Activated naive CD8-positive, alpha-beta T cell treated with anti-CD3 and anti-CD28 coated beads, Interleukin-2, amount 10 ng/mL, durations not matched to agents 7 days and 5 days (primary cell): ENCODE data around the gene MSI1. TPM values are rescaled to one million over a fixed set of nuclear protein-coding genes. Genes with fewer than 3 reads are reported as not detected.

Experiments used
- ATAC-seq: fragments of 150-1000 bp; cut with Tn5 transposase; one replicate; pipeline ENCODE4 v1.10.0; 2021; ENCODE audit warnings: low read depth, moderate library complexity
- POLR2A ChIA-PET: fragments of 350-600 bp; sonication (Branson Sonifier 250); formaldehyde crosslinking; loops from one replicate; lab custom pipeline; 2021; ENCODE audit warnings: antibody characterized with exemption; lab: Charles Lee
- DNase-seq: peaks from one replicate; pipeline ENCODE4 v3.0.0; 2021
- H3K27ac Mint-ChIP-seq: one replicate; pipeline ENCODE4 v1.8.0; 2022; ENCODE audit warnings: mild to moderate bottlenecking, mixed read lengths
- H3K27me3 Mint-ChIP-seq: one replicate; pipeline ENCODE4 v1.8.0; 2022; ENCODE audit warnings: mild to moderate bottlenecking, moderate library complexity, mixed read lengths
- H3K36me3 Mint-ChIP-seq: one replicate; pipeline ENCODE4 v1.8.0; 2021; ENCODE audit warnings: mild to moderate bottlenecking, mixed read lengths
- H3K4me1 Mint-ChIP-seq: one replicate; pipeline ENCODE4 v1.8.0; 2021; ENCODE audit warnings: mixed read lengths
- H3K4me3 Mint-ChIP-seq: one replicate; pipeline ENCODE4 v1.8.0; 2022; ENCODE audit warnings: mild to moderate bottlenecking, moderate library complexity, mixed read lengths
- H3K9me3 Mint-ChIP-seq: one replicate; pipeline ENCODE4 v1.8.0; 2021; ENCODE audit warnings: mixed read lengths
- total RNA-seq, 2 experiments: library from RNA; stranded (reverse); gene quantifications; one replicate each; pipeline ENCODE4 v1.2.3, GENCODE V29; 2021

The MSI1 gene
- total RNA-seq, 2 experiments from 2014 or later, result not detected

DNA sequence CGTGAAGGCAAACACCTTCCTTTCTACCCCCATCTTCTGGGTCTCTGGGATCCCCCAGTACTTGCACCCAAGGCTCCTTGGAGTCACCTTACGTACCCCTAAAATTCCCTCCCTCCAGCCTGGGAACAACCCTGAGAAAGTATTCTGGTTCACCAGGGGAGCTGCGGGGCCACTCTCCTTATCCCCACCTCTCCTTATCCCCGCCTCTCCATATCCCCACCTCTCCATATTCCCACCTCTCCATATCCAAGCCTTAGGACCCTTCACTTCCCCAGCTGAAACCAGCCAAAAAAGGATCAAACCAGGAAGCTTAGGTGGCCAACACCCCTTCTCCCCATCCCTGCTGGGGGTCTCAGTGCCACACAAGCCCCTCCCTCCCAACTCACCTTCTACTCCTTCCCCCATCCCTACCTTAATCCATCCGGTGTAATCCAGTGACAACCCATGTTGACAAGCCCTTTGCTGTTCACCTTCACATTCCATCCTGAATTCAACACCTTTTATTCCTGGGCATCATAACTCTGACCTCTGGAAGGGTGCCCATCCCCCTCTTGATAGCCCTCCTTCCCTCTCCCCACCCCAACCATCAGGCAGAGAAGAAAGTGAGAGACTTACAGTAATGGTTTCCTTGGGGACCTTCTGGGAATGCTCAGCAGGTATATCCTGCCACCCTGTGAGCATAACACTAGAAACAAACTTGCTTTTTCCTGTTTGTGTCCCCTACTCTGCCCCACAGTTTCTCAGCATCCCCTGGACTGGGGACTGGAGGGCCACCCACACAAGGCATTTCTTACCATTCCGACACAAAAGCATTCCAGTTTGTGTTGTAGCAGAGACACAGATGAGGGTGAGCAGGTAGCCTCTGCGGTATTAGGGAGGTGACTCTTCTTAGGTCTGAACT is 1.6 kb upstream of the MSI1 start:
- no peaks in the 10 kb centered on the region for H3K36me3 Mint-ChIP-seq
- peak overlapping the region; percentile 56 for H3K4me3 Mint-ChIP-seq
- ATAC-seq, result no peak
- DNase-seq, result no peak
- H3K9me3 Mint-ChIP-seq, result no peaks in the 10 kb centered on the region
- POLR2A ChIA-PET, result no interaction called here
- H3K27me3 Mint-ChIP-seq, result peaks cover 78% of the 10 kb centered on the region
- H3K4me1 Mint-ChIP-seq, result no peaks in the 10 kb centered on the region
- no peak overlapping the region for H3K27ac Mint-ChIP-seq

DNA sequence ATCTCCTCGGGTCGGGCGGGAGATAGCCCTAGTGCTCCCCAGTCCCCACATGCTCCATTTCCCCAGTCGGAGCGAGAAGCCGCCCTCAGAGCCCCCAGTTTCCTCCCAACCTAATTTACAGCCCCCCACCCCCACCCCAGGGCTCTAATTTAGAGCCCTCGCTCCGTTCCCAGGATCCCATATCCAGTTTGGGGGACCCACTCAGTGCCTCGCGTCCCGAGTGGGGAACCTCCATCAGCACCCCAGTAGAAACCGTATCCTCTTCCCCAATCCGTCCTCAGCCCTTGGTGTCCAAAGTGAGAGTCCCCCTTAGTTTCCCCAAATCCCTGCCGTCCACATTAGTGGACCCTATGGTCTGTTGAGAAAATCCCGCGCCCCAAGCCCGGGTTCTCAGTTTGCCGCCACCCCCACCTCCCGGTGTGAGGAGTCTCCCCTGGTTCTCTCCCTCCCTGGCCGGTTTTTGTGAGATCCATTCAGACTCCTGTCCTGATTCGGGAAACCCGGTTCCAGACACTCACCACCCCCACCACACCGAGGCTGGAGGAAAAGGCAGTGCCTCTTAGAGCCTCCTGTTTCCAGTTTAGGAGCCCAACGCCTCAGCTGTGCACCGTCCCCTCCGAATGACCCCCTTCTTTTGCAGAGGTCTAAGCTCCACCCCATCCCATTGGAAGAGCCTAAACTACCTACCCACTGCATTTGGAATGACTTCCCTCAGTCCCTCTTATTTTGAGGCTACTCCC is 809 bp upstream of the MSI1 start:
- ATAC-seq (no peak), DNase-seq (no peak)
- POLR2A ChIA-PET, result no interaction called here
- Mint-ChIP-seq H3K27ac (no peak overlapping the region), H3K36me3 (no peaks in the 10 kb centered on the region), H3K27me3 (peaks cover 70% of the 10 kb centered on the region), H3K4me1 (no peaks in the 10 kb centered on the region), H3K4me3 (peak overlapping the region; percentile 56), H3K9me3 (no peaks in the 10 kb centered on the region)

DNA sequence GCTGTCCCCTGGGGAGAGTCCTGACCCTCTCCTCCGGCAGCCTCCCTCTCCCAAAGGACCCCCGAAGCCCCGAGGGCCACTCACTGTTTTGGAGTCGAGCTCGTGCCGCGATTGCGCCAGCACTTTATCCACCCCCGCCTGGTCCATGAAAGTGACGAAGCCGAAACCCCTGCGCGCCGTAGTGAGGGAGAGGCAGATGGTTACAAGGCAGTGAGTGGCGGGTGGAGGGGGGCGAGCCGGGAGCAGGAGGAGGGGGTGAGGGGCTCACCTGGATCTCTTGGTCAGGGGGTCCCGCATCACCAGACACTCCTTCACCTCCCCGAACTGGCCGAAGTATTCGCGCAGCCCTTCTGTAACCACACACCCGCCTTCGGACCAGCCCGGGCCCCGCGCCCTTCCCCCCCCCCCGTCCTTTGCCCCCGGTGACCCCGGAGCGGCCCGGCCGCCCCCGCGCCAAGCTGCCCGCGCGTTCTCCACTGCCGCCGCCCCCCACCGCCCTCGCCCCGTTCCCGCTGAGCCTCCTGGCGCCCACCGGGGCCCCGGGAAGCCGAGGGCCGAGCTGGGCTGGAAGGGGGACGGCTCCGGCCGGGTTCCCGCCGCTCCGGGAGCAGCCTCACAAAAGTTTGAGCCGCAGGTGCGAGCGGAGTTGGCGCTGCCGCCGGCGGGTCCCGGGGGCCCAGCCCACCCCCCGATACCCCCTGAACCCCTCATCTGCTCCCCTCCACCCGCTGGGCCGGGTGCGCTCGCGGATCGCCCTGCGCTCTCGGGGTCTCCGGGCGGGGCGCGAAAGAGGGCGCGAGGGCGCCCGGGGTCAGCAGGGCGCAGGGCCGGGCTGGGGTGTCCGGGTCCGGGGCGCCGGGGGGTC is 808 bp downstream of the MSI1 start:
- no peak overlapping the region for H3K27ac Mint-ChIP-seq
- DNase-seq (no peak), ATAC-seq (no peak)
- no peak overlapping the region for H3K4me3 Mint-ChIP-seq
- H3K4me1 Mint-ChIP-seq, result no peaks in the 10 kb centered on the region
- POLR2A ChIA-PET, result no interaction called here
- H3K27me3 Mint-ChIP-seq, result peaks cover 75% of the 10 kb centered on the region
- H3K9me3 Mint-ChIP-seq, result no peaks in the 10 kb centered on the region
- H3K36me3 Mint-ChIP-seq, result no peaks in the 10 kb centered on the region

DNA sequence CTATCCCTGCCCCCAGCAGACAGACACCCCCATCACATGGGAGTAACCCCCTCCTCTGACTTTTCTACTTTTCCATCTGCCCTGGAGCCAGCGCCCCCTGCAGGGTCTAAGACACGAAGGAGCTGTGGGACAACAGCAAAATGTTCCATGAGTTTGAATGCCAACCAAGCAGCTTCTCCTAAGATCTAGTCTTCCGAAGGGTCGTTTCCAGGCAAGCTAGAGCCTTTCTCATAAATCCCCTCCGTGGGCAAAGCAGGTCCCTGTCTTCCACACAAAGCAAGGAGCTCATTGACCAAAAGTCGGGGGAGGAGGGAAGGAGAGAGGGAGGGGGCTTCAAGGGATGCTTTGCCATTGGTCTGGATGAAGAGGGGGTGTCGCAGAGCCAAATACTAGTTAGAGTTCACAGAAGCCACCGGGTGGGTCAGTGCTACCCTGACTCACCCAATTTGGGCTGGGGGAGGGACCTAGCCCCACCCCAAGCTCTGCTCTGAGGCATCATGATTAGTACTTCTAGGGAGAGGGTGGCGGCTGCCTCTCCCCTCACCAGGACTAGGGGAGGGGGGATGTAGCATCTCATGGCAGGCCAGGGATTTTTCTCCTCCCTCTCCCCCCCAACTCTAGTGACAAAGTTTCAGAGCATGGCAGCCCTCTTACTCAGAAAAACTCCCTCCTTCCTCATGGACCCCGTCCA is 1.6 kb downstream of the MSI1 start:
- Mint-ChIP-seq H3K27me3 (peaks cover 75% of the 10 kb centered on the region), H3K4me3 (peak overlapping the region; percentile 21), H3K36me3 (no peaks in the 10 kb centered on the region), H3K9me3 (no peaks in the 10 kb centered on the region), H3K4me1 (no peaks in the 10 kb centered on the region), H3K27ac (no peak overlapping the region)
- POLR2A ChIA-PET, result no interaction called here
- DNase-seq (no peak), ATAC-seq (no peak)

DNA sequence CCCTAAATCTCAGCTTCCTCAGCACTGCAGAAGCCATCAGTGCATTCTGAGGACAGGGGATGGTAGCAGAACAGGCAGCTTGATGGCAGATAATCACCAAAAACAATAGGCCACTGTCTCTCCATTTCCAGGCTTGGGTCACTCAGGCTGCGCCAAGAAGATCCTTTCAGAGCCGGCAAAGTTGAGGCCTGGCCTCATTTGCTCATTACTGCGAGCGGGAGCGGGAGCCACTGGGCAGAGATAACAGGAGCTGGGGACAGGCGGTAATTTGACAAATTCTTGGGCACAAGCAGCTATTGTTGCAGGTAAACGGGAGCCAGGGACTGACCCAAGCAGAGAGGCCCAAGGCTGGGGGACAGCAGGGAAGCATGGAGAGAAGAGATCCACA is 2.1 kb downstream of the MSI1 start:
- no peak overlapping the region for H3K4me3 Mint-ChIP-seq
- no peak overlapping the region for H3K27ac Mint-ChIP-seq
- no peaks in the 10 kb centered on the region for H3K9me3 Mint-ChIP-seq
- ATAC-seq (no peak), DNase-seq (no peak)
- H3K36me3 Mint-ChIP-seq, result no peaks in the 10 kb centered on the region
- POLR2A ChIA-PET, result no interaction called here
- H3K4me1 Mint-ChIP-seq, result no peaks in the 10 kb centered on the region
- peaks cover 76% of the 10 kb centered on the region for H3K27me3 Mint-ChIP-seq

DNA sequence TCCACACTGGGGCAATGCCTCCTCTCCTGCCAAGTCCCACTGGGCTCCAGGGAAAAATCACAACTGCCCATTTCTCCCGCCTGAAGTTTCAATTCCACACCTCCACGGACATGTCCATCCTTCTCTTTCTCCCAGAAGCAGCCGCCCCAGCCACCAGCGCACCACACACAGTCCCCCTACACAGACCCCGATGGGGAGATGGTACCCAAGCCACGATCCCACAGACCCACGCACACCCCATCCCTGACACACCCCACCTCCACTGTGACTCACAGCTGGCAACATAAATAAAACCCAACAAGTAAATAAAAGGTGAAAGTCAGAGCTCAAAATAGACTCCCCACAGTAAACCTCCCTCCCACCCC is 2.6 kb downstream of the MSI1 start:
- Mint-ChIP-seq H3K4me1 (no peaks in the 10 kb centered on the region), H3K27ac (no peak overlapping the region), H3K27me3 (peaks cover 73% of the 10 kb centered on the region), H3K9me3 (no peaks in the 10 kb centered on the region), H3K36me3 (no peaks in the 10 kb centered on the region), H3K4me3 (no peak overlapping the region)
- no peak for ATAC-seq
- no peak for DNase-seq
- POLR2A ChIA-PET, result no interaction called here

DNA sequence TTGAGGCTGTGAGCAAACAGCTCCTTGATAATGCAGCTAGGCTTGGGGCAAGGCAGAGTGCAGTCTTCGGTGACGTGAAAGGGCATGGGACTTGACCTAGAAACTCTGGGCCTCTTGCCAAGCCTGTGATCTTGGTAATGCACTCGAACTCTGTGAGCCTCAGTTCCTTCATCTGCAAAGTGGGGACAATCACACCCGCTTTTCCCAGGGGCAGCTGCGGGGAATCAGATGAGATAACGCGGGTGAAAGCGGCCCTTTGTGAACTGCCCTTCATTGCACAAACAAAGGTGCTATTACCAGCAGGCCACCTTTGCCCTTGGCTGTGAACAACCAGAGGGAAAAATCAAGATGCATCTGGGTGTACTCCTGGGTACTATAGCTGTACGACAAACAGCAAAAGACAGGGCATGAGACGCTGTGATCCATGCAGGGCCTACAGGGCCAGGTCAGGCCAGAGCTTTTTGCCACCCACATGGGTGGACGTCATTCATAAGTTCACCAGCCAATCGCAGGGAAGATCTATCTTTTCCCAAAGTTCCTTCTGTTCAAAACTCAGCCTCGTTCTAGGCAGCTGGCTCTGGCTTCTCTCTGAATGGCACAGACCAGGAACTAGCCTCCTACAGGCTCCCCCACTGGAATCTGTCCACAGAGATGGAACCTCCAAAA is 3.2 kb downstream of the MSI1 start:
- no peaks in the 10 kb centered on the region for H3K9me3 Mint-ChIP-seq
- no peak overlapping the region for H3K27ac Mint-ChIP-seq
- no peak overlapping the region for H3K4me3 Mint-ChIP-seq
- H3K4me1 Mint-ChIP-seq, result no peaks in the 10 kb centered on the region
- DNase-seq, result no peak
- H3K27me3 Mint-ChIP-seq, result peaks cover 72% of the 10 kb centered on the region
- ATAC-seq, result no peak
- POLR2A ChIA-PET, result interaction anchor here (0.6 kb wide), 1 partner anchor 58 kb away, joined by 3 read pairs; no protein-coding TSS in a partner anchor
- H3K36me3 Mint-ChIP-seq, result no peaks in the 10 kb centered on the region

DNA sequence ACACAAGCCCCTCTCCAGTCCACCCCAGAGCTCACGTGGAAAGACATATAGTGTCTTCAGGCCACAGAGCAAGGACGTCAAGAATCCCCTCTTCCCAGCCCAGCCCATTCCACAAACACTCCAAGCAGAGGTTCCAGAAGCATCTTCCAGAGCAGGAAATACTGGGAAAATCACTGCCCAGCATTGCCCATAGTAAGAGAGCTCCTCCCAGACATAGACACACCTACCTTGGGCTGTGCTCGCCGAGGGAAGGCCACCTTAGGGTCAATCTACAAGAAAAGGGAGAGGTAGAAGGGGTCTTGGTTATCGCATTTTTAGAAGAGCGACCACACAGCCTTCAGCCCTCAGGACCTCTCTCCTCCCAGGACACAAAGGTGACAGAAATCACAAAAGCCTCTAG is 4.5 kb downstream of the MSI1 start:
- POLR2A ChIA-PET, result no interaction called here
- H3K36me3 Mint-ChIP-seq, result no peaks in the 10 kb centered on the region
- H3K27me3 Mint-ChIP-seq, result peaks cover 69% of the 10 kb centered on the region
- DNase-seq (no peak), ATAC-seq (no peak)
- H3K9me3 Mint-ChIP-seq, result no peaks in the 10 kb centered on the region
- H3K4me3 Mint-ChIP-seq, result no peak overlapping the region
- H3K27ac Mint-ChIP-seq, result no peak overlapping the region
- H3K4me1 Mint-ChIP-seq, result no peaks in the 10 kb centered on the region

DNA sequence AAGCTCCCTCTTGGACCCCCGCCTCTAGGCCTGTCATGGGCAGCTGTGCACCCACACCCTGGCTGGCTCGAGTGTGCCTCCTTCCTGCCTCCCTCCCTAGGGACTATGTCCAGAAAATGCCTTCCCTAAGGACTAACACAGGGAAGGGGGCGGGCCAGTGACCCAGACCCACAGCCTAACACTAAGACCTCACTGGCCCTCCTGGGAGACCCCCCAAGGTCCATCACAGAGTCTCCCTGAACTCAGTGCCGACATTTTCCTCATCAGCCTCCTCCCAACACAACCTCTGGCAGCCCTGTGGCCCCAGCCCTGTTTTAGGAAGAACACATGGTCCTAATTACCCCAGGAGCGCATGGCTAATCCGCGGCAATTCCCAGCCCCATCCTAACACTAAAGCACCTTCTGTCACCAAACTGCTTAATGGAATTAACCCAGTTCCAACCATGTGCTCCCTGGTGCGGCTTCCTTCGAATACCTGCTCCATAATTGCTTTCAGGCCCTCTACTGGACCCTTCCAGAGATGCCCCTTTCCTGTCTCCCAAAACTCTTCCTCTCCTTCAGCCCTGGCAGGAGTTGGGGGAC is 5.6 kb downstream of the MSI1 start:
- H3K36me3 Mint-ChIP-seq, result no peaks in the 10 kb centered on the region
- ATAC-seq, result no peak
- no peak overlapping the region for H3K4me3 Mint-ChIP-seq
- H3K27ac Mint-ChIP-seq, result no peak overlapping the region
- H3K27me3 Mint-ChIP-seq, result peaks cover 71% of the 10 kb centered on the region
- H3K4me1 Mint-ChIP-seq, result no peaks in the 10 kb centered on the region
- H3K9me3 Mint-ChIP-seq, result no peaks in the 10 kb centered on the region
- no peak for DNase-seq
- POLR2A ChIA-PET, result no interaction called here

DNA sequence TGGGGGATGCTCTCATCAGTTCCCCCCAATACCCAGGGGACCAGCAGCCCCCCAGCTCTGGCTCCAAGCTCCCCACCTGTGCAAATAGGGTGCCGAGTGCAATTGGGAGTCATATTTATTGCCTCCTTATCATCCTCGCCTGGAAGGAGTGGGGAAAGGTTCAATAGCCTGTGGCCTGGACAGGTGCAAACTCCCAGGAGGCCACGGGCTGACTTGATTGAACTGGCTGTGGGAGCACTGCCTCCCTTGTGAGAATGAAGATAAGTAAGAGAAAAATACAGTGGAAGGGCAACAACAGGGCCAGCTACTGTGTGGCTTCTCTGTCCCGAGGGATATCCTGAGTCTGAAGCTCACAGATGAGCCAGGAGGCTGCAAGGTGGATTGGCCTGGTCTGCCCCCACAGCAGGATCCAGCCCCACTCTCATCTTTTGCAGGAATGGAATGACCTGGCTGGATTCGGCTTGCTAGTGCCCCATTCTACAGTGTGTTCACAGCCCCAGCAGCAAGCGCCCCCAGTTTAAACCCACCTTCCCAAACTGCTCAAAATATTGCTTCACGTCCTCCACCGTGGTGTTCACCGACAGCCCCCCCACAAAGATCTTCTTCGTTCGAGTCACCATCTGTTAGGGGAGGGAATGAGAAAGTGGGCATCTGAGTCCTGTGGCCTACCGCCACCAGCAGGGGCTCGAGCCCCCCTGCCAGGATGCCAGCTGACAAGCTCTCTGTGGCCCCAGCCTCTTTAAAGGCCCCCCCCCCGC is 6.3 kb downstream of the MSI1 start:
- H3K4me1 Mint-ChIP-seq, result no peaks in the 10 kb centered on the region
- no peak for DNase-seq
- H3K27ac Mint-ChIP-seq, result no peak overlapping the region
- no peaks in the 10 kb centered on the region for H3K36me3 Mint-ChIP-seq
- peaks cover 70% of the 10 kb centered on the region for H3K27me3 Mint-ChIP-seq
- ATAC-seq, result no peak
- H3K9me3 Mint-ChIP-seq, result no peaks in the 10 kb centered on the region
- POLR2A ChIA-PET, result no interaction called here
- H3K4me3 Mint-ChIP-seq, result no peak overlapping the region

DNA sequence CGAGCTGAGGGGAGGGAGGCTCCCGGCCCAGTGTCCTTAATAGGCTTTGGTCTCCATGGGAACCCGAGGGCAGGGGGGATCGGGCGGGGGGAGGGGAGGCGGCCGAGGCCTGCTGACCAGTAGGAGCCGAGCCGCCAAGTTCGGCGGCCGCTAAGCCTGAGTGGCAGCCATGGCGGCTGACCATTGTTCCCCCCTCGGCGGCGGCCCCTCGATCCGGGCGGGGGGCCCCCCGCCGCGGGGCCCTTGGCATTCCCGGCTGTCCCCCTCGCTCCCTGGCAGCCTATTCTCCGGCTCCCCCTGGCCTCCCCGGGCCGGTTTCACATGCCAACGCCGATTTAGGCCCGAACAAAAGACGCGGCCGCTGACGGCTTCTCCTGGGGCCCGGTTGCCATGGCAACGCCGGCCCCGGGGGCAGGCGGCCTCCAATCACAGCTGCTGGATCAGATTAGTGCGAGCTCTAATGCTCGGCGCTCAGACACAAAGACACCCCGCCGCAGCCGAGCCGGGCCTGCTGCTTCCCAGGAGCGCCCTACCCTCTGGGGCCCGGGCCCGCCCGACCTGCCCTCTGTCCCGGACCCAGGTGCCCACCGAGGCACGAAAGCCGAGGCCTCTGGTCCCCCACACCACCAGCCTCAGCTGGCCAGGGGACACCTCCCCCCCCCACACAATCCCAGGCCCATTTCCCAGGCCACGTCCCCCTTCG is 7.3 kb downstream of the MSI1 start:
- no peak overlapping the region for H3K27ac Mint-ChIP-seq
- no peak overlapping the region for H3K4me3 Mint-ChIP-seq
- H3K4me1 Mint-ChIP-seq, result no peaks in the 10 kb centered on the region
- POLR2A ChIA-PET, result no interaction called here
- no peaks in the 10 kb centered on the region for H3K9me3 Mint-ChIP-seq
- no peaks in the 10 kb centered on the region for H3K36me3 Mint-ChIP-seq
- DNase-seq (peak; percentile 43), ATAC-seq (peak; percentile 40)
- peaks cover 67% of the 10 kb centered on the region for H3K27me3 Mint-ChIP-seq
